Jurkat, Clone E6-1 (cell line): ENCODE measurements around the gene ABHD17C.

Source experiments
- DNase-seq: peaks from one replicate; pipeline ENCODE4 v3.0.0-alpha.2; 2011; ENCODE audit warnings: low read depth, low spot score
- H3K4me3 ChIP-seq: 2 replicates; pipeline ENCODE4 v1.5.1; 2011; ENCODE audit warnings: mild to moderate bottlenecking, low read length, control low read depth, moderate library complexity

Gene ABHD17C

GRCh38 chr15:80777826-80778620, 82.9 kb downstream of the ABHD17C start:
- DNase-seq, result no peak
- no peak overlapping the region for H3K4me3 ChIP-seq

GRCh38 chr15:80778621-80778963, 83.5 kb downstream of the ABHD17C start:
- DNase-seq, result no peak
- no peak overlapping the region for H3K4me3 ChIP-seq

GRCh38 chr15:80778964-80779657, 84.0 kb downstream of the ABHD17C start, which contains the start of gene CEMIP:
CEMIP (plus strand) TSS chr15:80779370; CDS start chr15:80873880, 94,510 bp downstream.
- no peak for DNase-seq
- no peak within 1 kb of the TSS for H3K4me3 ChIP-seq

GRCh38 chr15:80779658-80780415, 84.7 kb downstream of the ABHD17C start:
- no peak for DNase-seq
- H3K4me3 ChIP-seq, result no peak overlapping the region

GRCh38 chr15:80780416-80781221, 85.5 kb downstream of the ABHD17C start:
- DNase-seq, result no peak
- H3K4me3 ChIP-seq, result no peak overlapping the region

GRCh38 chr15:80783260-80783659, 88.2 kb downstream of the ABHD17C start:
- H3K4me3 ChIP-seq, result no peak overlapping the region
- DNase-seq, result peak; percentile 82

- no peak for DNase-seq
- H3K4me3 ChIP-seq, result no peak overlapping the region
Measured at GRCh38 chr15:80785335-80785734, 90.2 kb downstream of the ABHD17C start.

- DNase-seq, result peak; percentile 35
- H3K4me3 ChIP-seq, result no peak overlapping the region
Measured at GRCh38 chr15:80785811-80786354, 90.8 kb downstream of the ABHD17C start.

GRCh38 chr15:80787316-80787715, 92.2 kb downstream of the ABHD17C start:
- DNase-seq, result no peak
- no peak overlapping the region for H3K4me3 ChIP-seq

- no peak for DNase-seq
- no peak overlapping the region for H3K4me3 ChIP-seq
Measured at GRCh38 chr15:80788536-80788935, 93.4 kb downstream of the ABHD17C start.

GRCh38 chr15:80789296-80789695, 94.2 kb downstream of the ABHD17C start:
- no peak overlapping the region for H3K4me3 ChIP-seq
- no peak for DNase-seq

GRCh38 chr15:80789796-80790195, 94.7 kb downstream of the ABHD17C start:
- DNase-seq, result no peak
- H3K4me3 ChIP-seq, result no peak overlapping the region

- no peak for DNase-seq
- no peak overlapping the region for H3K4me3 ChIP-seq
Measured at GRCh38 chr15:80790236-80790635, 95.1 kb downstream of the ABHD17C start.

GRCh38 chr15:80791004-80791403, 95.9 kb downstream of the ABHD17C start:
- DNase-seq, result no peak
- no peak overlapping the region for H3K4me3 ChIP-seq

GRCh38 chr15:80796407-80796806, 101.3 kb downstream of the ABHD17C start:
- no peak for DNase-seq
- no peak overlapping the region for H3K4me3 ChIP-seq

GRCh38 chr15:80798911-80799310, 103.8 kb downstream of the ABHD17C start:
- no peak for DNase-seq
- H3K4me3 ChIP-seq, result no peak overlapping the region

- H3K4me3 ChIP-seq, result no peak overlapping the region
- no peak for DNase-seq
Measured at GRCh38 chr15:80800067-80800466, 105.0 kb downstream of the ABHD17C start.

- DNase-seq, result no peak
Measured at GRCh38 chr15:80801891-80802680, 107.0 kb downstream of the ABHD17C start.

More at GRCh38 chr15:80801891-80802680, 107.0 kb downstream of the ABHD17C start:
- no peak overlapping the region for H3K4me3 ChIP-seq
